Prostate gland (tissue), 2 donors: Measurements from ENCODE around the gene NCOA7. TPM values are rescaled to one million over a fixed set of nuclear protein-coding genes. Genes with fewer than 3 reads are reported as not detected.
A peak's percentile ranks its signal among the peaks of the same experiment; 100 is the strongest.

Experiments
- DNase-seq: peaks from one replicate; pipeline ENCODE4 v3.0.0-alpha.2; 2019; ENCODE audit warnings: low spot score
- H3K27ac ChIP-seq, 2 donors: fragments of 200-600 bp; sonication (generic); 2 replicates each; pipeline ENCODE4 v1.5.1; 2017 to 2019
- H3K27me3 ChIP-seq: fragments of 200-600 bp; sonication (generic); replicated peaks from 2 replicates; pipeline ENCODE4 v1.5.1; 2019; ENCODE audit not compliant: insufficient read depth
- H3K36me3 ChIP-seq, 2 donors: fragments of 200-600 bp; sonication (generic); 1 replicate in 1 of 2; 2 replicates in 1 of 2; pipeline versions ENCODE4 v1.5.1 to v1.8.1; 2017 to 2019
- H3K4me1 ChIP-seq: fragments of 200-600 bp; sonication (generic); replicated peaks from 2 replicates; pipeline ENCODE4 v1.5.1; 2019
- H3K4me3 ChIP-seq, 2 donors: fragments of 200-600 bp; sonication (generic); 2 replicates each; pipeline ENCODE4 v1.5.1; 2017 to 2019
- H3K9me3 ChIP-seq: fragments of 200-600 bp; sonication (generic); 2 replicates; pipeline ENCODE4 v1.5.1; 2017
- CTCF ChIP-seq, 4 experiments: fragments of 200-600 bp in 2 of 4; fragments of 450-650 bp in 2 of 4; sonication (generic) in 2 of 4; IDR thresholded peaks; 1 replicate in 3 of 4; 2 replicates in 1 of 4; pipeline ENCODE4 v1.5.1; 2016 to 2019; ENCODE audit warnings: antibody characterized with exemption in 4 of 4, mild to moderate bottlenecking in 2 of 4, moderate library complexity in 2 of 4
- POLR2A ChIP-seq: fragments of 450-650 bp; IDR thresholded peaks from one replicate; pipeline ENCODE4 v1.6.1; 2016; ENCODE audit warnings: antibody characterized with exemption, mild to moderate bottlenecking
- POLR2AphosphoS5 ChIP-seq: sonication (generic); formaldehyde crosslinking; IDR thresholded peaks from one replicate; pipeline ENCODE4 v1.6.1; 2017; ENCODE audit warnings: antibody characterized with exemption
- WGBS: methylation state at CpG from one replicate; pipeline ENCODE4 v1.1.5; 2018; 5-methylcytosine and 5-hydroxymethylcytosine counted together
- intact Hi-C: fragments of 100-400 bp; cut with DNase I; formaldehyde crosslinking; loops from one replicate; pipeline ENCODE4 v1.14.2; 2022
- total RNA-seq, 2 donors: library from RNA; depleted of rRNA; stranded (reverse); fragments of >200 nt; gene quantifications; one replicate each; pipeline ENCODE4 v1.1.0, GENCODE V29; 2016

The NCOA7 gene
- total RNA-seq, 2 donors from 2014 or later = 15.5 to 15.6 TPM

- H3K9me3 ChIP-seq = no peaks in the 10 kb centered on the region
- no peaks in the 10 kb centered on the region for H3K36me3 ChIP-seq
- no peaks in the 10 kb centered on the region for H3K27me3 ChIP-seq
- H3K4me1 ChIP-seq = peaks cover 4% of the 10 kb centered on the region
- WGBS = 68% methylated on average over 6 of the region's 6 CpGs
- no peak for DNase-seq
- no peak overlapping the region for H3K4me3 ChIP-seq
- H3K27ac ChIP-seq = no peak overlapping the region
- intact Hi-C loops = loop anchor here (5.0 kb wide), 1 partner anchor 439 kb away; no protein-coding TSS in a partner anchor
- TF ChIP-seq CTCF (IDR thresholded peaks at IDR 0.05) (no peak), POLR2AphosphoS5 (no peak)
These were observed 39.3 kb upstream of the NCOA7 start for GRCh38 chr6:125751334-125751916.

- H3K9me3 ChIP-seq = no peaks in the 10 kb centered on the region
- intact Hi-C loops = loop anchor here (5.0 kb wide), 1 partner anchor 440 kb away; no protein-coding TSS in a partner anchor
- WGBS = 82% methylated on average over 2 of the region's 2 CpGs
- no peaks in the 10 kb centered on the region for H3K36me3 ChIP-seq
- no peak overlapping the region for H3K4me3 ChIP-seq
- H3K27me3 ChIP-seq = no peaks in the 10 kb centered on the region
- H3K27ac ChIP-seq = no peak overlapping the region
- H3K4me1 ChIP-seq = peaks cover 4% of the 10 kb centered on the region
- no peak for TF ChIP-seq POLR2A
- TF ChIP-seq POLR2AphosphoS5 = no peak
- TF ChIP-seq CTCF (IDR thresholded peaks at IDR 0.05) = no peak
- no peak for DNase-seq
These were observed 38.0 kb upstream of the NCOA7 start for GRCh38 chr6:125752773-125753172.

GRCh38 chr6:125753218-125753936, 37.4 kb upstream of the NCOA7 start:
- H3K27ac ChIP-seq = no peak overlapping the region
- H3K9me3 ChIP-seq = no peaks in the 10 kb centered on the region
- WGBS = 45% methylated on average over 5 of the region's 5 CpGs
- no peak overlapping the region for H3K4me3 ChIP-seq
- peaks cover 4% of the 10 kb centered on the region for H3K4me1 ChIP-seq
- H3K27me3 ChIP-seq = no peaks in the 10 kb centered on the region
- DNase-seq = no peak
- TF ChIP-seq CTCF (IDR thresholded peaks at IDR 0.05) (peak in 3 of 4 experiments; percentile 20 to 51 (median 28)), POLR2AphosphoS5 (no peak)
- no peaks in the 10 kb centered on the region for H3K36me3 ChIP-seq
- intact Hi-C loops = loop anchor here (5.0 kb wide), 1 partner anchor 441 kb away; no protein-coding TSS in a partner anchor

GRCh38 chr6:125753937-125754259, 36.9 kb upstream of the NCOA7 start:
- no peak for TF ChIP-seq POLR2A
- TF ChIP-seq POLR2AphosphoS5 = no peak
- no peak for TF ChIP-seq CTCF (IDR thresholded peaks at IDR 0.05)
- H3K36me3 ChIP-seq = no peaks in the 10 kb centered on the region
- no peak overlapping the region for H3K27ac ChIP-seq
- H3K9me3 ChIP-seq = no peaks in the 10 kb centered on the region
- H3K4me1 ChIP-seq = peaks cover 4% of the 10 kb centered on the region
- H3K27me3 ChIP-seq = no peaks in the 10 kb centered on the region
- DNase-seq = no peak
- intact Hi-C loops = loop anchor here (5.0 kb wide), 1 partner anchor 442 kb away; no protein-coding TSS in a partner anchor
- no peak overlapping the region for H3K4me3 ChIP-seq

GRCh38 chr6:125754566-125754965, 36.2 kb upstream of the NCOA7 start:
- Histone ChIP-seq H3K9me3 (no peaks in the 10 kb centered on the region), H3K27me3 (no peaks in the 10 kb centered on the region), H3K4me3 (no peak overlapping the region), H3K4me1 (peaks cover 4% of the 10 kb centered on the region), H3K36me3 (no peaks in the 10 kb centered on the region), H3K27ac (no peak overlapping the region)
- WGBS = 58% methylated on average over 2 of the region's 2 CpGs
- no peak for TF ChIP-seq CTCF (IDR thresholded peaks at IDR 0.05)
- TF ChIP-seq POLR2AphosphoS5 = no peak
- TF ChIP-seq POLR2A = no peak
- no peak for DNase-seq
- intact Hi-C loops = loop anchor here (5.0 kb wide), 1 partner anchor 442 kb away; no protein-coding TSS in a partner anchor
